Trophoblast cell (in vitro differentiated cells and primary cell): ENCODE results near the gene SLC25A52.

Experiments
- DNase-seq, 2 donors: peaks; one replicate each; pipeline ENCODE4 v3.0.0-alpha.2; 2016
- H2AFZ ChIP-seq: 2 replicates; pipeline ENCODE4 v1.6.1; 2013; ENCODE audit warnings: low read length, moderate library complexity, mild to moderate bottlenecking; ENCODE audit not compliant: insufficient read depth, poor library complexity
- H2AK5ac ChIP-seq: 2 replicates; pipeline ENCODE4 v1.6.1; 2013; ENCODE audit warnings: mild to moderate bottlenecking, low read length
- H2BK120ac ChIP-seq: 2 replicates; pipeline ENCODE4 v1.6.1; 2013; ENCODE audit warnings: low read length, mild to moderate bottlenecking, moderate library complexity; ENCODE audit not compliant: insufficient read depth, poor library complexity
- H2BK12ac ChIP-seq: 2 replicates; pipeline ENCODE4 v1.6.1; 2013; ENCODE audit warnings: mild to moderate bottlenecking, low read length, moderate library complexity
- H2BK5ac ChIP-seq: 2 replicates; pipeline ENCODE4 v1.6.1; 2013; ENCODE audit warnings: low read length, low read depth, moderate library complexity, mild to moderate bottlenecking; ENCODE audit not compliant: poor library complexity
- H3K14ac ChIP-seq: 2 replicates; pipeline ENCODE4 v1.6.1; 2013; ENCODE audit warnings: mild to moderate bottlenecking, low read length
- H3K18ac ChIP-seq: 2 replicates; pipeline ENCODE4 v1.6.1; 2013; ENCODE audit warnings: mild to moderate bottlenecking, low read length
- H3K23ac ChIP-seq: 2 replicates; pipeline ENCODE4 v1.6.1; 2013; ENCODE audit warnings: low read length
- H3K27ac ChIP-seq: 2 replicates; pipeline ENCODE4 v1.5.1; 2013; ENCODE audit warnings: low read depth, mild to moderate bottlenecking, inconsistent platforms, low read length, moderate library complexity
- H3K27me3 ChIP-seq: 2 replicates; pipeline ENCODE4 v1.6.1; 2013; ENCODE audit warnings: inconsistent platforms, mild to moderate bottlenecking, low read length, moderate library complexity; ENCODE audit not compliant: insufficient read depth
- H3K36me3 ChIP-seq, 2 experiments: 1 replicate in 1 of 2; 2 replicates in 1 of 2; pipeline ENCODE4 v1.6.1; 2013; ENCODE audit warnings: low read length in 2 of 2, mild to moderate bottlenecking in 2 of 2, moderate library complexity in 1 of 2; ENCODE audit not compliant: insufficient read depth in 2 of 2, control insufficient read depth in 1 of 2
- H3K4ac ChIP-seq: 2 replicates; pipeline ENCODE4 v1.6.1; 2013; ENCODE audit warnings: low read depth, mild to moderate bottlenecking, low read length, moderate library complexity
- H3K4me1 ChIP-seq, 2 experiments: 1 replicate in 1 of 2; 2 replicates in 1 of 2; pipeline ENCODE4 v1.6.1; 2013; ENCODE audit warnings: low read length in 2 of 2, mild to moderate bottlenecking in 2 of 2, moderate library complexity in 1 of 2; ENCODE audit not compliant: insufficient read depth in 2 of 2, control insufficient read depth in 1 of 2
- H3K4me2 ChIP-seq: 2 replicates; pipeline ENCODE4 v1.6.1; 2013; ENCODE audit warnings: inconsistent platforms, mild to moderate bottlenecking, low read length, moderate library complexity
- H3K4me3 ChIP-seq: 2 replicates; pipeline ENCODE4 v1.5.1; 2013; ENCODE audit warnings: mild to moderate bottlenecking, low read depth, low read length, inconsistent platforms
- H3K79me1 ChIP-seq: one replicate; pipeline ENCODE4 v1.6.1; 2013; ENCODE audit warnings: low read length
- H3K79me2 ChIP-seq: 2 replicates; pipeline ENCODE4 v1.6.1; 2013; ENCODE audit warnings: low read length, mild to moderate bottlenecking; ENCODE audit not compliant: control insufficient read depth, insufficient read depth, poor library complexity
- H3K9ac ChIP-seq: 2 replicates; pipeline ENCODE4 v1.6.1; 2013; ENCODE audit warnings: mild to moderate bottlenecking, low read length
- H3K9me3 ChIP-seq: 2 replicates; pipeline ENCODE4 v1.6.1; 2013; ENCODE audit warnings: low read depth, mild to moderate bottlenecking, control low read depth, inconsistent platforms, low read length; ENCODE audit not compliant: insufficient read depth
- H4K12ac ChIP-seq: 2 replicates; pipeline ENCODE4 v1.6.1; 2013; ENCODE audit warnings: low read depth, mild to moderate bottlenecking, low read length, moderate library complexity
- H4K8ac ChIP-seq: 2 replicates; pipeline ENCODE4 v1.6.1; 2013; ENCODE audit warnings: low read depth, mild to moderate bottlenecking, low read length, moderate library complexity
- H4K91ac ChIP-seq: one replicate; pipeline ENCODE4 v1.6.1; 2013; ENCODE audit warnings: low read depth, mild to moderate bottlenecking, low read length, moderate library complexity
- WGBS: extraction: QIAGEN DNeasy Blood & Tissue Kit; methylation state at CpG from one replicate; pipeline ENCODE4 v1.1.7; 2013; ENCODE audit warnings: missing lambda C conversion rate; ENCODE audit not compliant: insufficient read length, insufficient coverage; ENCODE audit errors: extremely low coverage; 5-methylcytosine and 5-hydroxymethylcytosine counted together

Gene SLC25A52

DNA sequence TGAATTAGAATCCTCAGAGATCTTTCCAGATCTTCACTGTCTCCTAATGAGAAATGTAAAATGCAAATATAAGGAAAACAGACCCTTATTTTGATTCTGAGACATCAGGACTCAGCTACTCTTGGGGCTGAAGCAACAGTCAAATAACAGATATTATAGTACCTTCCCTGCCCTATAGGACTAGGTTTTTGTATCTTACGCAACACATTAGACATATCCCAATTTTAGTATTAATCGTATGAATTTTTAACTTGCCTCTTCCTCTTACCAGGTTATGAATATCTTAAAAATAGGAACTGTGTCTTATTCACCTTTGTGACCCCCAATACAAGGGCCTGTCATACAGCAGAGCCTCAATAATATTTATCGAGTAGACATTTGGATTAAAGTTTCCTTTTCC is 12.0 kb upstream of the SLC25A52 start:
- Histone ChIP-seq H3K18ac (no peak overlapping the region), H2AK5ac (no peak overlapping the region), H3K4ac (no peak overlapping the region)

DNA sequence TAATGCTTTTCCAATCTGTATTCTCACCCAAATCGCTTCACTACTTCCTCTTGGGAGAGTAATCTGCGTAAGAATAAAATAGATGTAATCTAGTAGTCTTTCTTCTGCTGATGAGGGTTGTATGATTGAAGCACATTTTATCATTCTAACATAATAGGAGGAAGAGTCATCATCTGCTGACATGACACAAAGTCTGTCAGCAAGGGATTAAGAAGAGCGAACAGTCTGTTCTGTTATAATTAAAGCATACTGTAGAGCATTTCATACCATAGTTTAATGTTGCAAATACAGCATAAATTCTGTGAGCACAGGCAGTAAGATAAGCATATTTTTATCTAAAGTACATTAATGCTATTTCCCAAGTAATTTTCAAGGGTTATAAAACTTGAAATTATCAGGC is 10.4 kb downstream of the SLC25A52 start:
- Histone ChIP-seq H3K23ac (no peak overlapping the region), H3K4me1 (no peaks in the 10 kb centered on the region), H3K36me3 (no peaks in the 10 kb centered on the region), H3K79me2 (no peaks in the 10 kb centered on the region), H2BK120ac (no peak overlapping the region), H3K27me3 (no peaks in the 10 kb centered on the region), H3K4me2 (no peak overlapping the region), H3K18ac (no peak overlapping the region), H4K12ac (no peak overlapping the region), H2BK12ac (no peak overlapping the region), H2AK5ac (no peak overlapping the region), H4K8ac (no peak overlapping the region), H3K4ac (no peak overlapping the region), H3K9ac (no peak overlapping the region), H3K14ac (no peak overlapping the region), H3K79me1 (no peaks in the 10 kb centered on the region), H3K4me3 (no peak overlapping the region), H3K9me3 (no peaks in the 10 kb centered on the region), H2BK5ac (no peak overlapping the region), H3K27ac (no peak overlapping the region), H2AFZ (no peak overlapping the region), H4K91ac (no peak overlapping the region)
- WGBS = no CpG with 5 or more reads among the region's 3 CpGs
- no peak for DNase-seq

More for the DNA sequence above, 12.0 kb upstream of the SLC25A52 start:
- H3K9me3 ChIP-seq = no peaks in the 10 kb centered on the region
- H3K79me1 ChIP-seq = no peaks in the 10 kb centered on the region
- H3K79me2 ChIP-seq = no peaks in the 10 kb centered on the region
- H2BK120ac ChIP-seq = no peak overlapping the region
- H3K9ac ChIP-seq = no peak overlapping the region
- H4K91ac ChIP-seq = no peak overlapping the region
- no peak for DNase-seq
- no peak overlapping the region for H3K27ac ChIP-seq
- H2AFZ ChIP-seq = no peak overlapping the region
- no peak overlapping the region for H3K23ac ChIP-seq
- no peak overlapping the region for H4K12ac ChIP-seq
- H2BK12ac ChIP-seq = no peak overlapping the region
- no peak overlapping the region for H3K4me3 ChIP-seq
- no CpG with 5 or more reads among the region's 3 CpGs for WGBS
- H3K36me3 ChIP-seq = no peaks in the 10 kb centered on the region
- no peak overlapping the region for H3K14ac ChIP-seq
- H3K27me3 ChIP-seq = no peaks in the 10 kb centered on the region
- no peaks in the 10 kb centered on the region for H3K4me1 ChIP-seq
- H3K4me2 ChIP-seq = no peak overlapping the region
- no peak overlapping the region for H4K8ac ChIP-seq
- H2BK5ac ChIP-seq = no peak overlapping the region

DNA sequence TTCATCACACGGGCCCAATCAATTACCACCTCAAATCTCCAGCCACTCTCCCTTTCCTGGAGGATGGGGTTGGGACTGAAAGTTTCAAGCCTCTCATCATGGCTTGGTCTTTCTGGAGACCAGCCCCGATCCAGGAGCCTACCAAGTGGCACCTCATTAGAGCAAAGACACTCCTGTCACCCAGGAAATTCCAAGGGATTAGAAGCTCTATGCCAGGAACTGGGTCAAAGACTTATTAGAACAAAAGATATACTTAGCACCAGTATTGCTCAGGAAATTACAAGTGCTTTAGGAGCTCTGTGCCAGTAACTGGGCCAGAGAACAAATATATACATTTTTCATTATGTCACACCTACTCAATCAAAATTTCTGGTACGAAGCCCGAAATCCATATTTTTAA is 14.3 kb downstream of the SLC25A52 start:
- no peak overlapping the region for H3K27ac ChIP-seq
- no peak overlapping the region for H4K12ac ChIP-seq
- DNase-seq = no peak
- H3K4me1 ChIP-seq = no peaks in the 10 kb centered on the region
- H3K23ac ChIP-seq = no peak overlapping the region
- no peak overlapping the region for H2BK5ac ChIP-seq
- H3K79me1 ChIP-seq = no peaks in the 10 kb centered on the region
- no peak overlapping the region for H3K14ac ChIP-seq
- no peak overlapping the region for H2AK5ac ChIP-seq
- H3K4me3 ChIP-seq = no peak overlapping the region
- H4K8ac ChIP-seq = no peak overlapping the region
- no peak overlapping the region for H3K4me2 ChIP-seq
- no CpG with 5 or more reads among the region's 4 CpGs for WGBS
- no peaks in the 10 kb centered on the region for H3K9me3 ChIP-seq
- no peak overlapping the region for H3K18ac ChIP-seq
- H2AFZ ChIP-seq = no peak overlapping the region
- no peak overlapping the region for H4K91ac ChIP-seq
- no peaks in the 10 kb centered on the region for H3K27me3 ChIP-seq
- no peaks in the 10 kb centered on the region for H3K79me2 ChIP-seq
- no peak overlapping the region for H2BK12ac ChIP-seq
- H3K4ac ChIP-seq = no peak overlapping the region
- no peaks in the 10 kb centered on the region for H3K36me3 ChIP-seq
- no peak overlapping the region for H3K9ac ChIP-seq
- no peak overlapping the region for H2BK120ac ChIP-seq

DNA sequence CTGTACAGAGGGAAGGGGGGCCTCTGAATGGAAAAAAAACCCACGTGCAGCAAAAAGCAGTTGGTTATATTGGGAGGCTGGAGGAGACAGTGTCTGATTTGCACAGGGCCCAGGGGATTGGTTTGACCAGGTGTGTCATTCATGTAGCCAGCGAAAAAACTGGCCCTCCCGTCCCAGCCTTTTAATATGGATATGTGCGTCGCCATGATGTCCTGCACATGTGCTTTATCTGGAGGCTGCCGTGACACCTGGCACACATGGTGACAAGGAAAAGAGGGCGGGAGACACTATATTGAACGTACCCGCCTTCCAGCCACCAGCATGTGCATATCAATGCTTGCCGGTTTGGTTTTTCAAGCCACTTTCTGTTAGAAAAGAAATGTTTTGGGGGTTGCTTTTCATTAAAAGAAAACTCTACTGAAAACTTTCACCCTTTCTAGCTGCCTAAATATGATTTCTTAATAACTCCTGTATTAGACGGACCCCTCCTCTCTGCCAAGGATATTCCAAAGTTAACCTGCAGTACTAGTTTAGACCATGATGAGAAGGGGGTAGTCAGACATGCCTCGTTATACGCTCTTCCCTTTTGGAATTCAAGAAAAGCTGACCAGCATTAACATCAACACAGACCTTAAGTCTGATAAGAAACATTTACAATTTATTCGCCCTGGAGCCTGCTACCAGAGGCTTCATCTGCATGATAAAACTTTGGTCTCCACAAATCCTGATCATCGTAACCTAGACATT is 16.2 kb downstream of the SLC25A52 start:
- Histone ChIP-seq H3K4me1 (no peaks in the 10 kb centered on the region), H2AFZ (no peak overlapping the region), H3K79me1 (no peaks in the 10 kb centered on the region), H4K12ac (no peak overlapping the region), H3K27ac (no peak overlapping the region), H3K23ac (no peak overlapping the region), H2BK12ac (no peak overlapping the region), H2BK120ac (no peak overlapping the region), H3K18ac (no peak overlapping the region), H3K36me3 (no peaks in the 10 kb centered on the region), H2BK5ac (no peak overlapping the region), H3K4me3 (no peak overlapping the region), H3K4ac (no peak overlapping the region), H3K4me2 (no peak overlapping the region), H4K91ac (no peak overlapping the region), H3K14ac (no peak overlapping the region), H2AK5ac (no peak overlapping the region), H3K9me3 (peaks cover 3% of the 10 kb centered on the region), H4K8ac (no peak overlapping the region), H3K9ac (no peak overlapping the region), H3K79me2 (no peaks in the 10 kb centered on the region), H3K27me3 (no peaks in the 10 kb centered on the region)
- no peak for DNase-seq
- no CpG with 5 or more reads among the region's 15 CpGs for WGBS
